Endothelial cell of coronary artery (primary cell): Measurements from ENCODE around the gene LRRIQ4. TPM values are rescaled to one million over a fixed set of nuclear protein-coding genes. Genes with fewer than 3 reads are reported as not detected.

Source experiments
- total RNA-seq: library from RNA; depleted of rRNA; stranded (reverse); fragments of >200 nt; gene quantifications from 2 replicates; pipeline ENCODE4 v1.2.3, GENCODE V29; 2014

Gene LRRIQ4
- not detected in 2 replicates for total RNA-seq

GRCh38 chr3:169812332-169813235, at the start of gene LRRIQ4, which contains the start of gene LRRC34:
Gene LRRIQ4 (plus strand): TSS chr3:169812870. CDS start chr3:169821922, 9,052 bp downstream.
Gene LRRC34 (minus strand): TSS chr3:169812904. CDS start chr3:169812548, 356 bp downstream.

GRCh38 chr3:169764882-169765612, 47.6 kb upstream of the LRRIQ4 start, which contains the start of gene TERC:
Gene TERC (minus strand): TSS chr3:169765060.

GRCh38 chr3:169769287-169770181, 43.1 kb upstream of the LRRIQ4 start, which contains the start of gene ACTRT3:
Gene ACTRT3 (minus strand): TSS chr3:169769561. CDS start chr3:169769520, 41 bp downstream.

DNA sequence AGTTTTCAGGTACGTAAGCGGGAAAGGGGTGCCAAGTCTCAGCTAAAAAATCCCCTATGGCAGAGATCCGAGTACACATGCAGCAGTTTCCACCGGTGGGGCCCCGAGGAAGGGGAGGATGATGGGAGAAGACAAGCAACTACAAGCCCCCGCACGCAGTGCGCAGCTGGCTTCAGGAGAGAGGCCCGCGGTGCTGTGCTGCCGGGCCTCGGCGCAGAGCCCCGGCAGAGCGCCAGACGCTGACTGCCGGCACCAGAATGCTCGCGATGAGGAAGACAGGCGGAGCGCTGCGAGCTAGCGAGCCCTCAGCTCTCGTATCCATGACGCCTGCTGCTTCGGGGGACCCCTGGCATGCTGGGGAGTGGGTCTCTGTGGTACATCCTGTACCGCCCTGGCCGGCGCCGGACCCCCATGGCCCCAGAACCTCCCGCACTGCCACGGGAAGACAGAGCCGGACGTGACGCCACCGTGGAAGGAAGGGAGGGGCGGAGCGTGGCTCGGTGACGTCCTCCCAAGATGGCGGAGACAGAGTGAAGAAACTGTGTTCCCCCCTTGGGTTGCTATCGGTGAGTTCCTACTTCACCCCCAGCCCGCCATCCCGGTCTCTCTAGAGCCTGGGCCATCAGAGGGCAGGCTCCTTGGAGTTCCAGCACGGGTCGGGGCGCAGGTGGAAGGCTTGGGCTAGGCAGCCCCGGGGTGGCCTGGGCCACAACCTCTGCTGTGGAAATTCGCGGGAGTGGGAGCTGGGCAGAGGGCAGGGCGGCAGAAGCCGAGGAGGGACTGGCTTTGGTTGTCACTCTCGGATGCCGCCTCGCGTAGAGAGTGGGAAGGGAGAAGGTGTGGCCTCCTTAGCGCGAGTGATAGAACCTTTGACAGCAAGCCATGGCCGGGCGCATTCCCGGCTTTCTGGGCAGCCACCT, 39.5 kb upstream of the LRRIQ4 start, which contains the start of gene MYNN:
Gene MYNN, plus strand, starts transcription at position 500 of the 920 bp plus-strand sequence. CDS start 900 bp downstream, outside the sequence.

GRCh38 chr3:169869484-169870220, 57.0 kb downstream of the LRRIQ4 start, which contains the start of gene LRRC31:
Gene LRRC31 (minus strand): TSS chr3:169869935. CDS start chr3:169869807, 128 bp downstream.

Other genes with a start within 250 kb of the LRRIQ4 start
- gene MECOM, start 149.2 kb upstream of the LRRIQ4 start, total RNA-seq, result 90.1 and 130 TPM in 2 replicates
- 46.9 and 184 TPM in 2 replicates for gene TERC, start 47.8 kb upstream of the LRRIQ4 start, total RNA-seq
- gene ACTRT3, start 43.3 kb upstream of the LRRIQ4 start, total RNA-seq, result 3.3 and 4.3 TPM in 2 replicates
- gene MYNN, start 39.5 kb upstream of the LRRIQ4 start, total RNA-seq, result 19.1 and 22.1 TPM in 2 replicates
- 0.38 and 2.2 TPM in 2 replicates for gene LRRC34, start within 50 bp of the LRRIQ4 start, total RNA-seq
- not detected in 2 replicates for gene LRRC31, start 57.1 kb downstream of the LRRIQ4 start, total RNA-seq
- not detected in 2 replicates for gene SAMD7, start 98.7 kb downstream of the LRRIQ4 start, total RNA-seq
- gene SEC62, start 153.9 kb downstream of the LRRIQ4 start, total RNA-seq, result 34.3 and 56.7 TPM in 2 replicates
- 0.54 and 2.7 TPM in 2 replicates for gene GPR160, start 225.1 kb downstream of the LRRIQ4 start, total RNA-seq